ENCODE results near the gene MYO18A. TPM values are rescaled to one million over a fixed set of nuclear protein-coding genes. Genes with fewer than 3 reads are reported as not detected.

MYO18A gene
- polyA plus RNA-seq, 2 donors = 39.1 to 86.4 TPM

DNA sequence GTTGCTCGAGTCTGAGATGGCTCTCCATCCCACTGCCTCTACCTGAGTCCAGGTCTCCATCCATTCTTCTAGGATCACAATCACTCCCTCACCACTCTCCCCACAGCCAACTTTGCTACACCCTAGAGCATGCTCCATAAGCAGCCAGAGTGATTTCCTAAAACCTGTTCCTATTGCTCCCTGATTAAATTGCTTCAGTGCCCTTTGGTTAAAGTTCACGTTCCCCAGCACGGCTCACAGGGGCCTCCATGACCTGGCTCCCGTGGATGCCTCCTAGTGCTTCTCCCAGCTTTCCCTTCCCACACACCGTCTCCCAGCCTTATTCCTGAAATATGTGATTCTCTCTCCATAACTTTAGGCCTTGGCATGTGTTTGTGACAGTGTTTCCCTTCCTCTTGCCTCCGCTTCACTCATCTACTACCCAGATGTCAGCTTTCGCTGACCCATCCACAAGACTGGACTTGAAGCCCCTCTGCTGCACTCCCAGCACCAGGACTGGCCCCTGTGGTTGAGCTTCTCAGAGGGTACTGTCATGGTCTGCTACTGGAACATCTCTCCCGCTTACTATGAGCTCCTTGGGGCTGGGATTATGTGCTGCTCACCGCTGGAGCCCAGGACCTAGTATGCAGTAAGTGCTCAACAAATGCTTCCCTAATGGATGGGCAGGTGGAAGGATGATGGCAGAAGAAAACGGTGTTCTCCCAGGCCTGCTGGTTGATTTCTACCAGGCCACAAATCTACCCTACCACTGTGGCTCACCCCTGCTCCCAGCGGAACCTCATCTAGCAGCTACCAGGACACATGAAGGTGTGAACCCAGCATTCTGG lies 17.9 kb downstream of the MYO18A start:
- H3K27ac ChIP-seq (ENCODE audit: low read depth in 2 of 2, low read length in 1 of 2) = no peak overlapping the region
- H3K9me3 ChIP-seq (ENCODE audit: control insufficient read depth in 2 of 2, insufficient read depth in 1 of 2, low read depth in 1 of 2, low read length in 1 of 2) = no peaks in the 10 kb centered on the region
- peaks cover 17 to 19% of the 10 kb centered on the region in 2 donors for H3K4me1 ChIP-seq (ENCODE audit: control insufficient read depth in 2 of 2, insufficient read depth in 2 of 2, low read length in 1 of 2)
- WGBS, 2 donors = 91 to 95% methylated on average over 11 of the region's 11 CpGs
- no peak overlapping the region for H3K4me3 ChIP-seq (ENCODE audit: low read depth in 1 of 2, low read length in 2 of 2)
- H3K27me3 ChIP-seq (ENCODE audit: control insufficient read depth in 1 of 2, insufficient read depth in 2 of 2, low read length in 2 of 2) = no peaks in the 10 kb centered on the region
- peaks cover 5 to 24% of the 10 kb centered on the region in 2 donors for H3K36me3 ChIP-seq (ENCODE audit: control insufficient read depth in 2 of 2, insufficient read depth in 2 of 2, low read length in 1 of 2)

DNA sequence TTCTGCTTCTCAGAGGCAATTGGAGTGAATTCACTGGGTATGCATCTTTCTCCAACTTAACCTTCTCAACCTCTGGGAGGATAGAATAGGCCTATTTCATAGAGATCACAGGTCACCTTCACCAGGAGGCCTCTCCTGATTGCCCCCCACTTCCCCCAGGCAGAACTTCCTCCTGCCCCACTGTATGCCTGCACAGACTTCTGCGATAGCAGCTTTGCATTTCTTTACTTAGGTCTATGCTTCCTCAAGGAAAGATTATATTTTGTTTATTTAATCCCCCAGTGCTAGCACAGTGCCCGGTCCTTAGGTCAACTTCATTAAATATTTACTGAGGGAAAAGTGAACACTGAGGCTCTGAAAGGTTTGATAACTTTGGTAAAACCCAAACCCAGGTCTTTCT lies 19.9 kb downstream of the MYO18A start:
- no peaks in the 10 kb centered on the region for H3K27me3 ChIP-seq (ENCODE audit: control insufficient read depth in 1 of 2, insufficient read depth in 2 of 2, low read length in 2 of 2)
- no peak overlapping the region for H3K27ac ChIP-seq (ENCODE audit: low read depth in 2 of 2, low read length in 1 of 2)
- H3K4me3 ChIP-seq (ENCODE audit: low read depth in 1 of 2, low read length in 2 of 2) = no peak overlapping the region
- WGBS, 2 donors = 60 to 85% methylated on average over 2 of the region's 2 CpGs
- H3K36me3 ChIP-seq (ENCODE audit: control insufficient read depth in 2 of 2, insufficient read depth in 2 of 2, low read length in 1 of 2) = peaks cover 0 to 12% of the 10 kb centered on the region in 2 donors
- H3K9me3 ChIP-seq (ENCODE audit: control insufficient read depth in 2 of 2, insufficient read depth in 1 of 2, low read depth in 1 of 2, low read length in 1 of 2) = no peaks in the 10 kb centered on the region
- peaks cover 32 to 36% of the 10 kb centered on the region in 2 donors for H3K4me1 ChIP-seq (ENCODE audit: control insufficient read depth in 2 of 2, insufficient read depth in 2 of 2, low read length in 1 of 2)

DNA sequence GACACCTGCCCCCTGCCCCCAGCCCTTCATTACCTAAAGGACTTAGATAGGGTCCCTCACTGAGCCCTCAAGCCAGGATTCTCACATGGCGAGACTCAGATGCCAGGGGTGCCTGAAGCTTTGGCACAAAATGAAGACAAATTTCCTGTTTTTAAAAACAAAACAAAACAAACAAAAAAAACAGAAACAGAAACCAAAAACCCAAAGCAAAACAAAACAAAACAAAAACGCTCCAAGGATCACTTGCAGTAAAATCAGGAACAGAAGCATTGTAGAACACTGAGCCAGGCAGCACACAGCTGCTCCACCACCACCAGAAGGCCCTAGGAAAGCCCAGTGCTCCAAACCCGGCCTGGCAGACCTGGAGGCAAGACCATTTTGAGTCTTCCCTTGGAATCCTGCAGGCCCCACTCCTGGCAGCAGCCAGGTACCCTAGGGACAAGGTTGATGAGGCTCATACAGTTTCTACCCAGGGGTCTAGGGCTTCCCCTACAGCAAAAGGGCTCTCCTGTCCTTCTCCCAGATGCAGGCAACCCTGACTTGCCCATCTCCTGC lies 20.8 kb downstream of the MYO18A start:
- H3K36me3 ChIP-seq (ENCODE audit: control insufficient read depth in 2 of 2, insufficient read depth in 2 of 2, low read length in 1 of 2) = peaks cover 0 to 7% of the 10 kb centered on the region in 2 donors
- H3K4me3 ChIP-seq (ENCODE audit: low read depth in 1 of 2, low read length in 2 of 2) = no peak overlapping the region
- peaks cover 41 to 45% of the 10 kb centered on the region in 2 donors for H3K4me1 ChIP-seq (ENCODE audit: control insufficient read depth in 2 of 2, insufficient read depth in 2 of 2, low read length in 1 of 2)
- H3K9me3 ChIP-seq (ENCODE audit: control insufficient read depth in 2 of 2, insufficient read depth in 1 of 2, low read depth in 1 of 2, low read length in 1 of 2) = no peaks in the 10 kb centered on the region
- H3K27ac ChIP-seq (ENCODE audit: low read depth in 2 of 2, low read length in 1 of 2) = peak overlapping the region in 1 of 2 donors; percentile 51
- H3K27me3 ChIP-seq (ENCODE audit: control insufficient read depth in 1 of 2, insufficient read depth in 2 of 2, low read length in 2 of 2) = no peaks in the 10 kb centered on the region
- WGBS, 2 donors = 44 to 51% methylated on average over 3 of the region's 3 CpGs

DNA sequence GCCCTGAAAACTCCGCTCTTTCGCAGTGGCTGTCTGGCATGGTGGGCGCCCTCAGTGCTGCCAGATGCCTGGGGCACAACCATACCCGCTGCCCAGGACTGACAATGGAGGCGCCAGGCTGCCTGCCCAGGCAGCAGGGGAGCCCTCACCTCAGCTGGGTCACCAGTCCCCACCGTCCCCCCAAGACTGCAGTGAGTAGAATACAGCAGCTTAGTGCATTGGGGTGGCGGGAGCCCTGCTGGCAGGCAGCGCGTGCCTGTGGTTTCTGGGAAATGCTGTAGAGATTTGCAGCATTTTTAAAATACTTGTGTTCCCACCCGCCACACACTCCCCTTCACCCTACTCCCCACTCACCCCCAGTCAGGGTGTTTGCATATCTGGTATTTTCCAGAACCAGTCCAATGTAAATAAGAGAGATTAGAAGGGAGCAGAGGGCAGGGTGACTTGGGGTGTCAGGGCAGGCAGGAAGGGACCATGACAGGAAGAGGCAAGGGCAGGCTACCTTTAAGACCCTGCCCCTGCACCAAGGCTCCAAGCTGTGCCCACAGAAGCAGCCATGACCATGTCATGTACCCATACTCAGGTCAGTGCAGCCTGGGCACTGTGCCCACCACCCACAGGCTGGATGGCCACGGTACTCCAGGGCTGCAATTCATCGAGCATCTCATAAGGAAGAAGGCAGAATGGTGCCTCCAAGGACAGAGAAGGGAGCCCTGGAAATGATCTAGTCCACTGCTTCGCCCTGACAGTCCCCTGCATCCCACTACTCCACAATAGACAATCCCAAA lies 21.5 kb downstream of the MYO18A start:
- Histone ChIP-seq H3K9me3 (ENCODE audit: control insufficient read depth in 2 of 2, insufficient read depth in 1 of 2, low read depth in 1 of 2, low read length in 1 of 2) (no peaks in the 10 kb centered on the region), H3K27me3 (ENCODE audit: control insufficient read depth in 1 of 2, insufficient read depth in 2 of 2, low read length in 2 of 2) (no peaks in the 10 kb centered on the region), H3K27ac (ENCODE audit: low read depth in 2 of 2, low read length in 1 of 2) (peak overlapping the region; percentile 11 to 51), H3K4me3 (ENCODE audit: low read depth in 1 of 2, low read length in 2 of 2) (no peak overlapping the region), H3K4me1 (ENCODE audit: control insufficient read depth in 2 of 2, insufficient read depth in 2 of 2, low read length in 1 of 2) (peaks cover 42 to 52% of the 10 kb centered on the region in 2 donors), H3K36me3 (ENCODE audit: control insufficient read depth in 2 of 2, insufficient read depth in 2 of 2, low read length in 1 of 2) (peaks cover 0 to 7% of the 10 kb centered on the region in 2 donors)
- 58 to 61% methylated on average over 13 of the region's 13 CpGs for WGBS, 2 donors

DNA sequence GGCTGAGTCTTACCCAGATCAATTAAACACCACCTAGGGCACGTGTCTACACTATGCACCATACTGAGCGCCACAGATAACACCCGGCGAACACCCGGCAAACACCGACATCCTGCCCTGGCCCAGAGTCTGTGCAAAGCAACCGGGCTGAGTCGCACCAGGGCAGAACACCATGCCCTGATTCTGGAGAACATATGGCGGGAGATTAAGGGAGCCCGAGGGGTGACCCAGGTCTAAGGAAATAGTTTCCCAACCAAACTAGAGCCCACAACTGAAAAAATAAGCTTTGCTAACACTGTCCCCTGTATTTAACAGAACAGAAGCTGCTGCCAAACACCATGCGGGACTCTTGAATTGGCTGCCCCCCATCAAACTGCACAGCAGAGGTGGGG lies 22.1 kb downstream of the MYO18A start:
- Histone ChIP-seq H3K9me3 (ENCODE audit: control insufficient read depth in 2 of 2, insufficient read depth in 1 of 2, low read depth in 1 of 2, low read length in 1 of 2) (no peaks in the 10 kb centered on the region), H3K27me3 (ENCODE audit: control insufficient read depth in 1 of 2, insufficient read depth in 2 of 2, low read length in 2 of 2) (no peaks in the 10 kb centered on the region), H3K27ac (ENCODE audit: low read depth in 2 of 2, low read length in 1 of 2) (peak overlapping the region; percentile 11 to 96), H3K4me3 (ENCODE audit: low read depth in 1 of 2, low read length in 2 of 2) (no peak overlapping the region), H3K36me3 (ENCODE audit: control insufficient read depth in 2 of 2, insufficient read depth in 2 of 2, low read length in 1 of 2) (peaks cover 0 to 7% of the 10 kb centered on the region in 2 donors), H3K4me1 (ENCODE audit: control insufficient read depth in 2 of 2, insufficient read depth in 2 of 2, low read length in 1 of 2) (peaks cover 42 to 50% of the 10 kb centered on the region in 2 donors)
- WGBS, 2 donors = 59 to 70% methylated on average over 11 of the region's 11 CpGs

DNA sequence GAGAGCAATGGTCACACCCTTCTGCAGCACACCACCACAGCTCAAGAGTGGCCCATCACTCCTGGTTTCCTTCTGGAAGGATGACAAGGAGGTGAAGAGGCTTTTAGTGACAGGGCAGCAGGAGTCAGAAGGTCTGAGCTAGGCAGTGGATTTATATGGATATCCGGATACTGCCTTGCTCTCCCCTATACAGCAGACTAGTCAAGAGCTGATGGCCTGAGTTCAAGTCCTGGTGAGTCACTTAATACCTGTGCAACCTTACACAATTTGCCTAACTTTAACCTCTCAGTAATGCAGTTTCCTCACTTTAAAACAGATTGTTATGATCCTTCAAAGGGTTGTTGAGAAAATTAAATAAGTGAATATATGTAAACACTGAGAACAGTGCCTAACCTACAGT lies 22.9 kb downstream of the MYO18A start:
- Histone ChIP-seq H3K4me1 (ENCODE audit: control insufficient read depth in 2 of 2, insufficient read depth in 2 of 2, low read length in 1 of 2) (peaks cover 38 to 44% of the 10 kb centered on the region in 2 donors), H3K9me3 (ENCODE audit: control insufficient read depth in 2 of 2, insufficient read depth in 1 of 2, low read depth in 1 of 2, low read length in 1 of 2) (no peaks in the 10 kb centered on the region), H3K27ac (ENCODE audit: low read depth in 2 of 2, low read length in 1 of 2) (peak overlapping the region; percentile 37 to 96), H3K36me3 (ENCODE audit: control insufficient read depth in 2 of 2, insufficient read depth in 2 of 2, low read length in 1 of 2) (peaks cover 0 to 2% of the 10 kb centered on the region in 2 donors), H3K27me3 (ENCODE audit: control insufficient read depth in 1 of 2, insufficient read depth in 2 of 2, low read length in 2 of 2) (no peaks in the 10 kb centered on the region), H3K4me3 (ENCODE audit: low read depth in 1 of 2, low read length in 2 of 2) (no peak overlapping the region)
- WGBS, 2 donors = 56 to 71% methylated on average over 1 of the region's 1 CpG

DNA sequence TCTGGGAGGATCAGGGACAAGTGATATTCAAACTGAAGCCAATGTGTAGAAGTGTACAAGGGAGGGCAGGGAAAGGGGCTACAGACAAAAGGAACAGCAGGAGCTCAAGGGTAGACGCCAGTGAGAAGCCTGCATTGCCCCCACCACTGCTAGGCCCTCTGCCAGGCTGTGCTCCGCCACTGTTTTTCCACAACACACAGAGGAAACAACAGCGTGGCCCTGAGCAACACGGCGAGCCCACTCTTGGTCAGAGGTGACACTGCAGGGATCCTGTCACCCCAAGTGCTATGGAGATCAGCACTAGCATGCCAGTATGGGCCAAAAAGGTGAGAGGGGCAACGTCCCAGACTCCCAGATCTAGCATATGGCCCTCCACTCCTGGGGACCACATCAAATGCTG lies 23.4 kb downstream of the MYO18A start:
- H3K4me3 ChIP-seq (ENCODE audit: low read depth in 1 of 2, low read length in 2 of 2) = no peak overlapping the region
- no peaks in the 10 kb centered on the region for H3K27me3 ChIP-seq (ENCODE audit: control insufficient read depth in 1 of 2, insufficient read depth in 2 of 2, low read length in 2 of 2)
- H3K27ac ChIP-seq (ENCODE audit: low read depth in 2 of 2, low read length in 1 of 2) = peak overlapping the region; percentile 83 to 96
- H3K36me3 ChIP-seq (ENCODE audit: control insufficient read depth in 2 of 2, insufficient read depth in 2 of 2, low read length in 1 of 2) = no peaks in the 10 kb centered on the region
- H3K9me3 ChIP-seq (ENCODE audit: control insufficient read depth in 2 of 2, insufficient read depth in 1 of 2, low read depth in 1 of 2, low read length in 1 of 2) = no peaks in the 10 kb centered on the region
- peaks cover 38 to 44% of the 10 kb centered on the region in 2 donors for H3K4me1 ChIP-seq (ENCODE audit: control insufficient read depth in 2 of 2, insufficient read depth in 2 of 2, low read length in 1 of 2)
- WGBS, 2 donors = 67 to 77% methylated on average over 6 of the region's 6 CpGs

DNA sequence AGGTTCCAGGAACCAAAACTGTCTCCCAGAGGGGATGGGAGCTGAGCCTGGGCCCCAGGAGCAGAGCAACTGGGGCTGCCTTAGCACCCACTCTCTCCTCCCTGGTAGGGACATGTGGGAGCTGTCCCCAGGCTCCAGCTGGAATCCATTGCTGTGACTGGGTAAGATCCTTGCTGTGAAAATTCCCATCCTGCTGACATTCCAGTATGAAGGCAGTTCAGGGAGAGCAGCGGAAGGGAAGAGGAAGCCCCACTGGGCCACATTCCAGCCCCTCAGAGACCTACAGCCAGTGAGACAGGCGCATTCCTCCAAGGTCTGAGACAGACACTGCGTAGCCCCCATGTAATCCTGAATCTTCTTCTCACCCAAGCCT lies 24.2 kb downstream of the MYO18A start:
- H3K9me3 ChIP-seq (ENCODE audit: control insufficient read depth in 2 of 2, insufficient read depth in 1 of 2, low read depth in 1 of 2, low read length in 1 of 2) = no peaks in the 10 kb centered on the region
- WGBS, 2 donors = 81 to 83% methylated on average over 2 to 3 of the region's 3 CpGs
- H3K36me3 ChIP-seq (ENCODE audit: control insufficient read depth in 2 of 2, insufficient read depth in 2 of 2, low read length in 1 of 2) = no peaks in the 10 kb centered on the region

DNA sequence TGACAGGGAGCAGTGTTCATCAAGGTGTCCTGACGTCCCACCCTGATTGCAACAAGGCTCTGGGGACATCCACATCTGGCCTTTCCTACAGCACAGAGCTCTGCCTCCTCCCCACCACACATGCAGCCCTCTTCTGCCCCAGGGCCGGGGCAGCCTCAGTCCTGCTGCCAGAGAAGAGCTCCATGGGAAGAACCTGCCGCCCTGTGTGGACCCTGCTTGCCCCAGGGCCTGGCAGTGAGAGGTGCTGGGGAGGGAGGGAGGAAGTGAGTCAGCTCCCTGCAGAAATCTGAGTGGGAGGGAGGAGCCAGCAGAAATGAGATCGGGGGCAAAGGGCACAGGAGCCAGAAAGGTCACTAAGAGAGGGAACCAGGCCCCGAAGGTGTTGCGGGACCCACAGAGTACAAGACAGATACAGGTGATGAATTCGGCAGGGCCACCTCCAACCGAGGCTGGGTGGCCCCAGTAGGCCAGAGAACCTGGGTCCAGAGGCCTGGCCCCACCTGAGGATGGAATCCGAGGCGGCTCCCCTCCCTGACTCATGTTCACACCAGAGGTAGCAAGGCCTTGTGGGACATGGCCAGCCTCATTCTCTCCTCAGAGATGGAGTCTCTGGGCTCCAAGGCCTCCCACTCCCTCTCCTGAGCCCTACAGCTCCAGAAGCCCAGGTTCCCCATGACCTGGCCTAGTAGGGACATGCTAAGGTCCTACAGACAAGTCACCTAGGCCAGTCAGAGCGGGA lies 24.8 kb downstream of the MYO18A start:
- peak overlapping the region; percentile 83 to 96 for H3K27ac ChIP-seq (ENCODE audit: low read depth in 2 of 2, low read length in 1 of 2)
- H3K27me3 ChIP-seq (ENCODE audit: control insufficient read depth in 1 of 2, insufficient read depth in 2 of 2, low read length in 2 of 2) = no peaks in the 10 kb centered on the region
- H3K4me1 ChIP-seq (ENCODE audit: control insufficient read depth in 2 of 2, insufficient read depth in 2 of 2, low read length in 1 of 2) = peaks cover 38 to 44% of the 10 kb centered on the region in 2 donors
- no peak overlapping the region for H3K4me3 ChIP-seq (ENCODE audit: low read depth in 1 of 2, low read length in 2 of 2)
- H3K36me3 ChIP-seq (ENCODE audit: control insufficient read depth in 2 of 2, insufficient read depth in 2 of 2, low read length in 1 of 2) = no peaks in the 10 kb centered on the region
- WGBS, 2 donors = 36 to 41% methylated on average over 11 of the region's 11 CpGs
- H3K9me3 ChIP-seq (ENCODE audit: control insufficient read depth in 2 of 2, insufficient read depth in 1 of 2, low read depth in 1 of 2, low read length in 1 of 2) = no peaks in the 10 kb centered on the region

More for the DNA sequence above, 24.2 kb downstream of the MYO18A start:
- H3K27me3 ChIP-seq (ENCODE audit: control insufficient read depth in 1 of 2, insufficient read depth in 2 of 2, low read length in 2 of 2) = no peaks in the 10 kb centered on the region
- H3K4me3 ChIP-seq (ENCODE audit: low read depth in 1 of 2, low read length in 2 of 2) = no peak overlapping the region
- H3K27ac ChIP-seq (ENCODE audit: low read depth in 2 of 2, low read length in 1 of 2) = peak overlapping the region; percentile 83 to 96
- peaks cover 38 to 44% of the 10 kb centered on the region in 2 donors for H3K4me1 ChIP-seq (ENCODE audit: control insufficient read depth in 2 of 2, insufficient read depth in 2 of 2, low read length in 1 of 2)

Data from esophagus (tissue), 2 donors.